Neural cell (in vitro differentiated cells): ENCODE results near the gene UGT1A3. TPM values are rescaled to one million over a fixed set of nuclear protein-coding genes. Genes with fewer than 3 reads are reported as not detected.

ENCODE experiments used
- H2AFZ ChIP-seq: fragments of 200-600, 300-800 bp; sonication (generic), shearing (Covaris generic); 2 replicates; pipeline ENCODE4 v1.6.0; 2014; ENCODE audit warnings: low read depth, mild to moderate bottlenecking, antibody characterized with exemption, low read length, moderate library complexity
- H3F3A ChIP-seq: fragments of 200-600 bp; shearing (Covaris generic); 2 replicates; pipeline ENCODE4 v1.6.1; 2016; ENCODE audit warnings: mild to moderate bottlenecking, moderate library complexity, mixed read lengths, antibody characterized with exemption, low read length; ENCODE audit not compliant: insufficient read depth, poor library complexity, severe bottlenecking
- H3K27ac ChIP-seq: fragments of 200-600, 300-800 bp; sonication (generic), shearing (Covaris generic); 2 replicates; pipeline ENCODE4 v1.5.1; 2014; ENCODE audit warnings: mild to moderate bottlenecking, low read length, moderate library complexity
- H3K27me3 ChIP-seq: fragments of 300-800, 200-600 bp; sonication (generic), shearing (Covaris generic); 2 replicates; pipeline ENCODE4 v1.6.0; 2014; ENCODE audit warnings: mild to moderate bottlenecking, low read depth, low read length, moderate library complexity; ENCODE audit not compliant: insufficient read depth
- H3K36me3 ChIP-seq: fragments of 300-800, 200-600 bp; sonication (generic), shearing (Covaris generic); 2 replicates; pipeline ENCODE4 v1.5.1; 2014; ENCODE audit warnings: mild to moderate bottlenecking, antibody characterized with exemption, low read length, moderate library complexity; ENCODE audit not compliant: insufficient read depth
- H3K4me2 ChIP-seq: fragments of 300-800, 200-600 bp; sonication (generic), shearing (Covaris generic); 2 replicates; pipeline ENCODE4 v1.6.0; 2014; ENCODE audit warnings: mild to moderate bottlenecking, low read length
- H3K4me3 ChIP-seq: fragments of 300-800, 200-600 bp; sonication (generic), shearing (Covaris generic); 2 replicates; pipeline ENCODE4 v1.5.1; 2014; ENCODE audit warnings: mild to moderate bottlenecking, low read length, moderate library complexity
- H3K79me2 ChIP-seq: fragments of 200-600 bp; shearing (Covaris generic); replicated peaks from 2 replicates; pipeline ENCODE4 v1.6.0; 2014; ENCODE audit warnings: mild to moderate bottlenecking, low read length, moderate library complexity; ENCODE audit not compliant: insufficient read depth
- H3K9ac ChIP-seq: fragments of 300-800, 200-600 bp; sonication (generic), shearing (Covaris generic); 2 replicates; pipeline ENCODE4 v1.6.1; 2016; ENCODE audit warnings: mild to moderate bottlenecking, low read length, mixed read lengths
- H3K9me2 ChIP-seq: fragments of 200-600 bp; shearing (Covaris generic); 2 replicates; pipeline ENCODE4 v1.6.1; 2016; ENCODE audit warnings: mild to moderate bottlenecking, low read length, mixed read lengths; ENCODE audit not compliant: insufficient read depth
- H3K9me3 ChIP-seq: fragments of 200-600, 300-800 bp; sonication (generic), shearing (Covaris generic); 2 replicates; pipeline ENCODE4 v1.6.1; 2016; ENCODE audit warnings: mild to moderate bottlenecking, mixed run types, low read length, moderate library complexity, mixed read lengths
- H4K20me1 ChIP-seq: fragments of 200-600 bp; shearing (Covaris generic); 2 replicates; pipeline ENCODE4 v1.6.1; 2016; ENCODE audit warnings: mild to moderate bottlenecking, mixed run types; ENCODE audit not compliant: insufficient read depth
- CTCF ChIP-seq: fragments of 450-650 bp; IDR thresholded peaks from 2 replicates; pipeline ENCODE4 v1.5.1; 2014; ENCODE audit warnings: antibody characterized with exemption, mild to moderate bottlenecking, moderate library complexity; ENCODE audit not compliant: poor library complexity, severe bottlenecking
- EP300 ChIP-seq: fragments of 450-650 bp; conservative IDR thresholded peaks from 2 replicates; pipeline ENCODE4 v1.6.1; 2014; ENCODE audit warnings: antibody characterized with exemption, mild to moderate bottlenecking, moderate library complexity; ENCODE audit not compliant: poor library complexity, severe bottlenecking
- EZH2 ChIP-seq: fragments of 200-600, 300-800 bp; shearing (Covaris generic), sonication (generic); IDR thresholded peaks from 2 replicates; pipeline ENCODE4 v1.6.1; 2014; ENCODE audit warnings: antibody characterized with exemption, low read length, borderline replicate concordance, mild to moderate bottlenecking; ENCODE audit not compliant: insufficient read depth, poor library complexity, severe bottlenecking
- MXI1 ChIP-seq: fragments of 450-650 bp; conservative IDR thresholded peaks from 2 replicates; pipeline ENCODE4 v1.6.1; 2014; ENCODE audit warnings: antibody characterized with exemption, mild to moderate bottlenecking; ENCODE audit not compliant: poor library complexity, severe bottlenecking
- POLR2AphosphoS5 ChIP-seq: IDR thresholded peaks from 2 replicates; pipeline ENCODE4 v1.6.1; 2012
- RAD21 ChIP-seq: fragments of 450-650 bp; conservative IDR thresholded peaks from 2 replicates; pipeline ENCODE4 v1.6.1; 2014; ENCODE audit warnings: antibody characterized with exemption, mild to moderate bottlenecking, moderate library complexity
- REST ChIP-seq: IDR thresholded peaks from 2 replicates; pipeline ENCODE4 v1.6.1; 2012; ENCODE audit warnings: borderline replicate concordance
- SMC3 ChIP-seq: fragments of 450-650 bp; conservative IDR thresholded peaks from 2 replicates; pipeline ENCODE4 v1.6.1; 2014; ENCODE audit warnings: antibody characterized with exemption, mild to moderate bottlenecking, moderate library complexity; ENCODE audit not compliant: poor library complexity
- TAF1 ChIP-seq: IDR thresholded peaks from 2 replicates; pipeline ENCODE4 v1.6.1; 2012; ENCODE audit warnings: low read depth
- polyA plus RNA-seq: library from polyadenylated mRNA; depleted of rRNA; stranded (reverse); fragments of >200 nt; gene quantifications from 2 replicates; pipeline ENCODE4 v1.2.3, GENCODE V29; 2014

The UGT1A3 gene
- polyA plus RNA-seq, 1 donor from 2014 or later = not detected

- Histone ChIP-seq H3K9me3 (no peaks in the 10 kb centered on the region), H3K4me3 (no peak overlapping the region), H4K20me1 (no peaks in the 10 kb centered on the region), H3F3A (no peaks in the 10 kb centered on the region), H3K27ac (no peak overlapping the region), H3K9ac (no peak overlapping the region), H3K9me2 (no peaks in the 10 kb centered on the region), H3K4me2 (no peak overlapping the region), H2AFZ (no peak overlapping the region), H3K36me3 (no peaks in the 10 kb centered on the region), H3K27me3 (no peaks in the 10 kb centered on the region), H3K79me2 (no peaks in the 10 kb centered on the region)
- TF ChIP-seq EP300 (no peak), EZH2 (no peak), RAD21 (no peak), POLR2AphosphoS5 (no peak), REST (no peak), SMC3 (no peak), MXI1 (no peak), TAF1 (no peak), CTCF (no peak)
These were observed 75.2 kb downstream of the UGT1A3 start for GRCh38 chr2:233803994-233804393.

- H3K4me3 ChIP-seq = no peak overlapping the region
These were observed 78.5 kb downstream of the UGT1A3 start for GRCh38 chr2:233807215-233807865.

More at GRCh38 chr2:233807215-233807865, 78.5 kb downstream of the UGT1A3 start:
- H3K36me3 ChIP-seq = no peaks in the 10 kb centered on the region
- H3K4me2 ChIP-seq = no peak overlapping the region
- TF ChIP-seq RAD21 (no peak), TAF1 (no peak), REST (no peak), POLR2AphosphoS5 (no peak), EP300 (no peak), MXI1 (no peak), CTCF (no peak), EZH2 (no peak), SMC3 (no peak)
- no peak overlapping the region for H3K27ac ChIP-seq
- H3K27me3 ChIP-seq = no peaks in the 10 kb centered on the region
- H4K20me1 ChIP-seq = no peaks in the 10 kb centered on the region
- H3F3A ChIP-seq = no peaks in the 10 kb centered on the region
- no peaks in the 10 kb centered on the region for H3K79me2 ChIP-seq
- H3K9me3 ChIP-seq = no peaks in the 10 kb centered on the region
- H3K9ac ChIP-seq = no peak overlapping the region
- H2AFZ ChIP-seq = no peak overlapping the region
- no peaks in the 10 kb centered on the region for H3K9me2 ChIP-seq
